HFF-Myc (cell line): ENCODE results near the gene KIF13A.
"Not testable (repeated sequence)": the region's sequence is repeated elsewhere in the genome, so short reads cannot be mapped to it uniquely, and the experiment has no call there.

Experiments used
- DNase-seq: peaks from one replicate; pipeline ENCODE4 v3.0.0-alpha.2; 2011; ENCODE audit warnings: low read depth; ENCODE audit errors: extremely low read depth
- H3K4me3 ChIP-seq: replicated peaks from 2 replicates; pipeline ENCODE4 v1.5.1; 2011; ENCODE audit warnings: low read depth, mild to moderate bottlenecking, control low read depth, low read length
- TF ChIP-seq, protein P1 (sequence below): IDR thresholded peaks from 2 replicates; pipeline ENCODE4 v1.5.1; 2012; ENCODE audit warnings: mild to moderate bottlenecking, low read depth, low read length, control low read depth; ENCODE audit errors: missing control alignments

The KIF13A gene

DNA sequence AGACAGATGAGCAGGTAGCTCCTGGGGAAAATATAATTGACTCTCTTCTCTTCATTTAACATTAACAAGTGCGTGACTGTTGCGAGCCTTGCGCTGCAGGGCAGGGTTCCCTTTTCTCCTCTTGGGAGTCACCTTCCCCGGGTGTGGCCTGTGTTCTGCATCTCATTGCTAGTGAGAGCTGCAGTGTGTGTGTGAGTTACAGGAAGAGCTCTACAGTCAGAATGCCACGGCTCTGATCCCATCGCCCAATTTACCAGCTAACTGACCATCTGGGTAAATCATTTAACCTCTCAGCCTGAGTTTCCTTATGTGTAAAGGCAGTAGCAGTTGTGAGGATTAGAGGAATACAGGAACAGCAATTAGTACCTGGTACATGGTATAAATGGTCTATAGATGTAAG, 173.9 kb downstream of the KIF13A start:
- TF ChIP-seq, protein P1, sequence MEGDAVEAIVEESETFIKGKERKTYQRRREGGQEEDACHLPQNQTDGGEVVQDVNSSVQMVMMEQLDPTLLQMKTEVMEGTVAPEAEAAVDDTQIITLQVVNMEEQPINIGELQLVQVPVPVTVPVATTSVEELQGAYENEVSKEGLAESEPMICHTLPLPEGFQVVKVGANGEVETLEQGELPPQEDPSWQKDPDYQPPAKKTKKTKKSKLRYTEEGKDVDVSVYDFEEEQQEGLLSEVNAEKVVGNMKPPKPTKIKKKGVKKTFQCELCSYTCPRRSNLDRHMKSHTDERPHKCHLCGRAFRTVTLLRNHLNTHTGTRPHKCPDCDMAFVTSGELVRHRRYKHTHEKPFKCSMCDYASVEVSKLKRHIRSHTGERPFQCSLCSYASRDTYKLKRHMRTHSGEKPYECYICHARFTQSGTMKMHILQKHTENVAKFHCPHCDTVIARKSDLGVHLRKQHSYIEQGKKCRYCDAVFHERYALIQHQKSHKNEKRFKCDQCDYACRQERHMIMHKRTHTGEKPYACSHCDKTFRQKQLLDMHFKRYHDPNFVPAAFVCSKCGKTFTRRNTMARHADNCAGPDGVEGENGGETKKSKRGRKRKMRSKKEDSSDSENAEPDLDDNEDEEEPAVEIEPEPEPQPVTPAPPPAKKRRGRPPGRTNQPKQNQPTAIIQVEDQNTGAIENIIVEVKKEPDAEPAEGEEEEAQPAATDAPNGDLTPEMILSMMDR: no peak
- DNase-seq: no peak
- no peak overlapping the region for H3K4me3 ChIP-seq

DNA sequence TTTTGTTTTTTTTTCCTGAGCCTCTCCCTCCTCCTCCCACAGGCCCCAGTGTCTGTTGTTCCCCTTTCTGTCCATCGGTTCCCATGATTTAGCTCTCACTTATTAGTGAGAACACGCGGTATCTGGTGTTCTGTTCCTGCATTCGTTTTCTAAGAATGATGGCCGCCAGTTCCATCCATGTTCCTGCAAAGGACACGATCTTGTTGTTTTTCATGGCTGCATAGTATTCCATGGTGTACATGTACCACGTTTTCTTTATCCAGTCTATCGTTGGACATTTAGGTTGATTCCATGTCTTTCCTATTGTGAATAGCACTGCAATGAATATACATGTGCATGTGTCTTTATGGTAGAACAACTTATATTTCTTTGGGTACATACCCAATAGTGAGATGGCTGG, 175.1 kb downstream of the KIF13A start:
- no peak for DNase-seq
- H3K4me3 ChIP-seq: no peak overlapping the region
- TF ChIP-seq, protein P1: no peak

DNA sequence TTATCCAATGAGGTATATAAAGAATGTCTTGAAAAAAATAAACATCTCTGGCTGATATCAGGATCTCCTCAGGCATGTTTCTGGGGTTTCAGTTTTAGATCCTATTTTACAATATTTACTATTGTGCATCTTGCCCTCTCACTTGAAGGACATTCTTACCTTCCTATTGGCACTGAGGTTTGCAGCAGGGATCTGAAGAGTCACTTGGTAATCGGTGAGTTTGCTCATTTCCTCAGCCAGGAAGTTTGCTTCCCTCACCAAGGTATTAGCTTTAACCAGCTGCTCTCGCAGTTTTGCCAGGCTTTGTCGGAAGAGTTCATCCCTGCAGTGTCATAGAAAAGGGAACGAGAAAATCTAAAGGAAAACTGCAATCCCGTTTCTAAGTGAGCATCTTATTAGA, 178.8 kb downstream of the KIF13A start:
- TF ChIP-seq, protein P1: no peak
- DNase-seq: no peak
- H3K4me3 ChIP-seq: no peak overlapping the region

DNA sequence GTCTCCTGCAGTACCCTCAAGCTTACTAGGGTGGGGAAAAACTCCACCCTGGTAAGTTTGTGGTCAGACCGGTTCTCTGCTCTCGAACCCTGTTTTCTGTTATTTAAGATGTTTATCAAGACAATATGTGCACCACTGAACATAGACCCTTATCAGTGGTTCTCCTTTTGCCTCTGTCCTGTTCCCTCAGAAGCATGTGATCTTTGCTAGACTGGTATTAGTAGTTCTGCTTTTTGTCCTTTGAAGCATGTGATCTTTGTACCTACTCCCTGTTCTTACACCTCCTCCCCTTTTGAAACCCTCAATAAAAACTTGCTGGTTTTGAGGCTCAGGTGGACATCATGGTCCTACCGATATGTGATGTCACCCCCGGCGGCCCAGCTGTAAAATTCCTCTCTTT, 180.0 kb downstream of the KIF13A start:
- not testable (repeated sequence) for DNase-seq, H3K4me3 ChIP-seq

GRCh38 chr6:17803409-17803808, 184.0 kb downstream of the KIF13A start:
- H3K4me3 ChIP-seq: no peak overlapping the region
- no peak for DNase-seq
- TF ChIP-seq, protein P1: no peak

GRCh38 chr6:17798477-17799154, 188.8 kb downstream of the KIF13A start:
- no peak overlapping the region for H3K4me3 ChIP-seq
- DNase-seq: no peak
- TF ChIP-seq, protein P1: no peak

DNA sequence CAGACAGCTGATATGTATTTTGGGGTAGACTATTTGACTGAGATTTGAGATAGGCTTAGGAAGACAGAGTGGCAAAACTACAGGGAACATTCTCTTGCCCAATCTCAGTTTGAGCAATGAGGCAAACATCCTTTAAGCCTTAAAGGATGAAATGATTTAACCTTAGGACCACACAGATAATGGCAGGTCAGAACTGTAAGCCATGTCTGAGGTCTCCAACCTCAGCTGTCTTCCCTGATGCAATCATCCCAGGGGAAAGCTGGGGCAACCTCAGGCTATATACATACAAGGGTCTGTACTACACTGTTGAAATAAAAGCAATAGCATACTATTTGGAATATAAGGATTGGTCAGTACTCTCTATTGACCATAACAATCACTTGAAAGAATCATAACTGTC, 196.9 kb downstream of the KIF13A start:
- H3K4me3 ChIP-seq: no peak overlapping the region
- TF ChIP-seq, protein P1: no peak
- DNase-seq: no peak
